HCT116 (cell line): ENCODE data around the gene TAMALIN. TPM values are rescaled to one million over a fixed set of nuclear protein-coding genes. Genes with fewer than 3 reads are reported as not detected.

Source experiments
- ATAC-seq: fragments of 200-7000 bp; cut with Tn5 transposase; 2 replicates; pipeline ENCODE4 v1.9.1; 2020; ENCODE audit warnings: mild to moderate bottlenecking, moderate library complexity
- BruUV-seq: library from RNA; stranded (reverse); fragments of 400-500 nt; replicated peaks from 2 replicates; lab custom pipeline; 2021; lab: Mats Ljungman, UMichigan
- CTCF ChIA-PET: fragments of 300-600 bp; sonication (Branson Sonifier 250); formaldehyde crosslinking; loops from one replicate; lab custom pipeline; 2021; ENCODE audit warnings: antibody characterized with exemption; lab: Charles Lee
- POLR2A ChIA-PET: fragments of 300-600, 350-600 bp; sonication (Branson Sonifier 250); formaldehyde crosslinking; loops from one replicate; lab custom pipeline; 2021; ENCODE audit warnings: antibody characterized with exemption; lab: Charles Lee
- RAD21 ChIA-PET, 2 experiments: fragments of 300-600 bp; sonication (Branson Sonifier 250); formaldehyde crosslinking; loops; one replicate each; lab custom pipeline; 2023; ENCODE audit warnings: low total read pairs in 2 of 2; ENCODE audit not compliant: uncharacterized antibody in 2 of 2, unreplicated experiment in 2 of 2, low non-redundant PET in 1 of 2; lab: Charles Lee
- DNase-seq: peaks from one replicate; pipeline ENCODE4 v3.0.0-alpha.2; 2010; ENCODE audit warnings: low read depth, low spot score
- H2AFZ ChIP-seq: fragments of 200-600 bp; shearing (Covaris generic), sonication (generic); 2 replicates; pipeline ENCODE4 v1.6.1; 2017; ENCODE audit warnings: low read depth, mixed run types, mixed read lengths, antibody characterized with exemption, low read length; ENCODE audit not compliant: poor library complexity, severe bottlenecking
- H3K27ac ChIP-seq: 2 replicates; pipeline ENCODE4 v1.5.1; 2012; ENCODE audit warnings: low read depth, low read length
- H3K27me3 ChIP-seq: fragments of 200-600 bp; sonication (generic); 2 replicates; pipeline ENCODE4 v1.6.1; 2016; ENCODE audit warnings: mixed run types, low read length, mixed read lengths; ENCODE audit not compliant: insufficient read depth
- H3K36me3 ChIP-seq, 2 experiments: fragments of 200-500 bp in 1 of 2; fragments of 200-600 bp in 1 of 2; sonication (Bioruptor generic) in 1 of 2; sonication (generic) in 1 of 2; 2 replicates each; pipeline versions ENCODE4 v1.5.1 to v1.6.1; 2014 to 2016; ENCODE audit warnings: low read length in 2 of 2, inconsistent platforms in 1 of 2, mixed read lengths in 1 of 2, mixed run types in 1 of 2; ENCODE audit not compliant: insufficient read depth in 2 of 2, control insufficient read depth in 1 of 2
- H3K4me1 ChIP-seq, 2 experiments: fragments of 200-600 bp in 1 of 2; sonication (generic) in 1 of 2; 2 replicates each; pipeline versions ENCODE4 v1.5.1 to v1.6.1; 2012 to 2017; ENCODE audit warnings: low read length in 2 of 2, inconsistent platforms in 1 of 2, mild to moderate bottlenecking in 1 of 2, mixed read lengths in 1 of 2, mixed run types in 1 of 2, moderate library complexity in 1 of 2; ENCODE audit not compliant: insufficient read depth in 2 of 2, control insufficient read depth in 1 of 2
- H3K4me2 ChIP-seq: fragments of 200-600 bp; sonication (generic); 2 replicates; pipeline ENCODE4 v1.6.1; 2017; ENCODE audit warnings: mixed run types, low read length, mixed read lengths
- H3K4me3 ChIP-seq, 2 experiments: fragments of 200-600 bp in 1 of 2; sonication (generic) in 1 of 2; replicated peaks in 1 of 2; 2 replicates each; pipeline ENCODE4 v1.5.1; 2011 to 2016; ENCODE audit warnings: low read length in 2 of 2, control low read depth in 1 of 2, low read depth in 1 of 2, mild to moderate bottlenecking in 1 of 2, mixed read lengths in 1 of 2, mixed run types in 1 of 2
- H3K79me2 ChIP-seq: fragments of 200-600 bp; sonication (generic); 2 replicates; pipeline ENCODE4 v1.6.1; 2017; ENCODE audit warnings: mild to moderate bottlenecking, mixed run types, low read length, moderate library complexity, mixed read lengths; ENCODE audit not compliant: insufficient read depth
- H3K9ac ChIP-seq: fragments of 200-600 bp; sonication (generic); 2 replicates; pipeline ENCODE4 v1.6.1; 2016; ENCODE audit warnings: low read length, mixed read lengths
- H3K9me2 ChIP-seq: fragments of 200-600 bp; sonication (generic), shearing (Covaris generic); 2 replicates; pipeline ENCODE4 v1.6.1; 2017; ENCODE audit warnings: mixed run types, mild to moderate bottlenecking, moderate library complexity; ENCODE audit not compliant: insufficient read depth
- H3K9me3 ChIP-seq, 2 experiments: fragments of 200-500 bp in 1 of 2; fragments of 200-600 bp in 1 of 2; sonication (Bioruptor generic) in 1 of 2; sonication (generic) in 1 of 2; 2 replicates each; pipeline ENCODE4 v1.6.1; 2014 to 2017; ENCODE audit warnings: low read length in 2 of 2, mixed read lengths in 2 of 2, inconsistent platforms in 1 of 2, low read depth in 1 of 2, mild to moderate bottlenecking in 1 of 2, mixed run types in 1 of 2, moderate library complexity in 1 of 2; ENCODE audit not compliant: control insufficient read depth in 1 of 2, insufficient read depth in 1 of 2
- H4K20me1 ChIP-seq: fragments of 200-600 bp; sonication (generic), shearing (Covaris generic); 2 replicates; pipeline ENCODE4 v1.6.1; 2017; ENCODE audit warnings: mixed run types, mild to moderate bottlenecking, moderate library complexity; ENCODE audit not compliant: insufficient read depth
- CBX3 ChIP-seq: IDR thresholded peaks from 2 replicates; pipeline ENCODE4 v1.6.1; 2012; ENCODE audit warnings: low read depth
- EZH2phosphoT487 ChIP-seq: fragments of 200-600 bp; IDR thresholded peaks from 2 replicates; pipeline ENCODE4 v1.6.1; 2018; ENCODE audit warnings: antibody characterized with exemption, borderline replicate concordance
- FOSL1 ChIP-seq: IDR thresholded peaks from 2 replicates; pipeline ENCODE4 v1.6.1; 2012; ENCODE audit warnings: low read depth
- JUND ChIP-seq: IDR thresholded peaks from 2 replicates; pipeline ENCODE4 v1.6.1; 2012
- POLR2A ChIP-seq: IDR thresholded peaks from 2 replicates; pipeline ENCODE4 v1.7.0; 2011; ENCODE audit warnings: borderline replicate concordance; ENCODE audit not compliant: insufficient read depth, insufficient read length; ENCODE audit errors: extremely low read depth
- POLR2AphosphoS5 ChIP-seq: IDR thresholded peaks from 2 replicates; pipeline ENCODE4 v1.6.1; 2011; ENCODE audit warnings: mild to moderate bottlenecking, low read depth, low read length, moderate library complexity
- SIN3A ChIP-seq: IDR thresholded peaks from 2 replicates; pipeline ENCODE4 v1.6.1; 2012; ENCODE audit warnings: low read depth
- ZNF274 ChIP-seq: fragments of 200-500 bp; sonication (Bioruptor generic); IDR thresholded peaks from 2 replicates; pipeline ENCODE4 v1.6.1; 2014; ENCODE audit warnings: mild to moderate bottlenecking, low read depth, low read length, inconsistent platforms
- intact Hi-C: fragments of 100-400 bp; cut with micrococcal nuclease; formaldehyde crosslinking; loops from 2 replicates; pipeline ENCODE4 v1.10.0; 2022
- total RNA-seq: library from RNA; stranded (reverse); gene quantifications from one replicate; pipeline ENCODE4 v1.2.1, GENCODE V29; 2021; ENCODE audit not compliant: unreplicated experiment
- TF ChIP-seq, protein P1 (sequence below), 3 experiments: fragments of 200-600 bp in 1 of 3; sonication (generic) in 1 of 3; IDR thresholded peaks in 2 of 3; conservative IDR thresholded peaks in 1 of 3; 2 replicates each; pipeline ENCODE4 v1.5.1; 2012 to 2017; ENCODE audit warnings: low read depth in 2 of 3, low read length in 2 of 3, antibody characterized with exemption in 1 of 3, borderline replicate concordance in 1 of 3, control low read depth in 1 of 3, mild to moderate bottlenecking in 1 of 3, mixed read lengths in 1 of 3, mixed run types in 1 of 3, moderate library complexity in 1 of 3; ENCODE audit not compliant: insufficient read depth in 1 of 3
- TF ChIP-seq, protein P2 (sequence below): IDR thresholded peaks from 2 replicates; pipeline ENCODE4 v1.6.1; 2011; ENCODE audit warnings: mild to moderate bottlenecking, low read length, moderate library complexity; ENCODE audit not compliant: insufficient replicate concordance; ENCODE audit errors: extremely low read depth

Gene TAMALIN
- total RNA-seq, 1 experiment from 2014 or later, result 1.1 TPM

DNA sequence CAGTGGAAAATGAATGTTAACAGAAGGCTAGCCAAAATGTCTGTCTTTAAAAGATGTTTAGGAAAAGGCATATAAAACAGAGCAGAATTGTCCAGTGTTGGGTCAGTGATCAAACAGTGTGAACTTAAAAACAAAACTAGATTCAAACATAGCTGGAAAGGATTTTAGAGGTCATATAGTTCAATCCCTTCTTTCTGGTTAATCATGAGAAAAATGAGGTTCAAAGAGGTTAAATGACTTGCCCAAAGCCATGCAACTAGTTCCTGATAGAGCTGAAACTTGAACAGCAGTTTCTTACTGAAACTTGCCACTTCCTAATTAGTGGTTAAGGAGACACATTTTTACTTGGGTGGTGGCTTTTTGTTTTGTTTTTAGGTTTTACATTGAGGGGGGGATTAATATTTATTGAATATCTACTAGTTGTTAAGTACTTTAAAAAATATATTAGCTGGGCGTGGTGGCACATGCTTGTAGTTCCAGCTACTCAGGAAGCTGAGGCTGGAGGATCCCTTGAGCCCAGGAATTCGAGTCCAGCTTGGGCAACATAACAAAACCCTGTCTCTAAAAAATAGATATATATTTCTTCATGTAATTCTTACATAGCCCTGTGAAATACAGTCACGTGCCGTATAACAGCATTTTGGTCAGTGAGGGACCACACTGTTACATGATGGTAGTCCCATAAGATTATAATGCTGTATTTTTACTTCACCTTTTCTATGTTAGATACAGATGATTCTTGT lies 34.9 kb upstream of the TAMALIN start:
- no peak for ATAC-seq
- Histone ChIP-seq H3K27me3 (no peaks in the 10 kb centered on the region), H3K79me2 (peaks cover 64% of the 10 kb centered on the region), H3K4me2 (no peak overlapping the region), H4K20me1 (no peaks in the 10 kb centered on the region), H3K36me3 (peaks cover 2 to 8% of the 10 kb centered on the region in 2 experiments; a peak in 2 of 4 replicates), H3K27ac (no peak overlapping the region), H3K4me1 (peaks cover 12 to 17% of the 10 kb centered on the region in 2 experiments), H2AFZ (no peak overlapping the region), H3K9me3 (no peaks in the 10 kb centered on the region)
- no peak for DNase-seq
- intact Hi-C loops, result no loop called here
- no TSS peak for BruUV-seq
- ChIA-PET POLR2A (no interaction called here), CTCF (interaction anchor here (2.8 kb wide), 1 partner anchor 10 kb away, joined by 14 read pairs; no protein-coding TSS in a partner anchor)
- no peak for TF ChIP-seq ZNF274
- no peak for TF ChIP-seq POLR2A
- no peak for TF ChIP-seq SIN3A
- TF ChIP-seq POLR2AphosphoS5, result no peak
- TF ChIP-seq, protein P1, sequence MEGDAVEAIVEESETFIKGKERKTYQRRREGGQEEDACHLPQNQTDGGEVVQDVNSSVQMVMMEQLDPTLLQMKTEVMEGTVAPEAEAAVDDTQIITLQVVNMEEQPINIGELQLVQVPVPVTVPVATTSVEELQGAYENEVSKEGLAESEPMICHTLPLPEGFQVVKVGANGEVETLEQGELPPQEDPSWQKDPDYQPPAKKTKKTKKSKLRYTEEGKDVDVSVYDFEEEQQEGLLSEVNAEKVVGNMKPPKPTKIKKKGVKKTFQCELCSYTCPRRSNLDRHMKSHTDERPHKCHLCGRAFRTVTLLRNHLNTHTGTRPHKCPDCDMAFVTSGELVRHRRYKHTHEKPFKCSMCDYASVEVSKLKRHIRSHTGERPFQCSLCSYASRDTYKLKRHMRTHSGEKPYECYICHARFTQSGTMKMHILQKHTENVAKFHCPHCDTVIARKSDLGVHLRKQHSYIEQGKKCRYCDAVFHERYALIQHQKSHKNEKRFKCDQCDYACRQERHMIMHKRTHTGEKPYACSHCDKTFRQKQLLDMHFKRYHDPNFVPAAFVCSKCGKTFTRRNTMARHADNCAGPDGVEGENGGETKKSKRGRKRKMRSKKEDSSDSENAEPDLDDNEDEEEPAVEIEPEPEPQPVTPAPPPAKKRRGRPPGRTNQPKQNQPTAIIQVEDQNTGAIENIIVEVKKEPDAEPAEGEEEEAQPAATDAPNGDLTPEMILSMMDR (IDR thresholded peaks at IDR 0.05 in 2 of 3, conservative IDR thresholded peaks at IDR 0.05 in 1 of 3; ENCODE audit: borderline replicate concordance in 1 of 3, insufficient read depth in 1 of 3, low read depth in 2 of 3, low read length in 2 of 3), result no peak
- no peak for TF ChIP-seq JUND
- TF ChIP-seq, protein P2, sequence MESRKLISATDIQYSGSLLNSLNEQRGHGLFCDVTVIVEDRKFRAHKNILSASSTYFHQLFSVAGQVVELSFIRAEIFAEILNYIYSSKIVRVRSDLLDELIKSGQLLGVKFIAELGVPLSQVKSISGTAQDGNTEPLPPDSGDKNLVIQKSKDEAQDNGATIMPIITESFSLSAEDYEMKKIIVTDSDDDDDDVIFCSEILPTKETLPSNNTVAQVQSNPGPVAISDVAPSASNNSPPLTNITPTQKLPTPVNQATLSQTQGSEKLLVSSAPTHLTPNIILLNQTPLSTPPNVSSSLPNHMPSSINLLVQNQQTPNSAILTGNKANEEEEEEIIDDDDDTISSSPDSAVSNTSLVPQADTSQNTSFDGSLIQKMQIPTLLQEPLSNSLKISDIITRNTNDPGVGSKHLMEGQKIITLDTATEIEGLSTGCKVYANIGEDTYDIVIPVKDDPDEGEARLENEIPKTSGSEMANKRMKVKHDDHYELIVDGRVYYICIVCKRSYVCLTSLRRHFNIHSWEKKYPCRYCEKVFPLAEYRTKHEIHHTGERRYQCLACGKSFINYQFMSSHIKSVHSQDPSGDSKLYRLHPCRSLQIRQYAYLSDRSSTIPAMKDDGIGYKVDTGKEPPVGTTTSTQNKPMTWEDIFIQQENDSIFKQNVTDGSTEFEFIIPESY, result no peak
- no peak for TF ChIP-seq EZH2phosphoT487
- no peak for TF ChIP-seq CBX3
- TF ChIP-seq FOSL1, result no peak
- TF ChIP-seq, all 23 proteins: peak for 0
- Histone ChIP-seq H3K4me3 (no peak overlapping the region), H3K9me2 (no peaks in the 10 kb centered on the region), H3K9ac (no peak overlapping the region)
- RAD21 ChIA-PET, result no interaction called here
